ENCODE measurements around the gene ALDH1A2.
"Not testable (repeated sequence)": the region's sequence is repeated elsewhere in the genome, so short reads cannot be mapped to it uniquely, and the experiment has no call there.

ALDH1A2 gene

DNA sequence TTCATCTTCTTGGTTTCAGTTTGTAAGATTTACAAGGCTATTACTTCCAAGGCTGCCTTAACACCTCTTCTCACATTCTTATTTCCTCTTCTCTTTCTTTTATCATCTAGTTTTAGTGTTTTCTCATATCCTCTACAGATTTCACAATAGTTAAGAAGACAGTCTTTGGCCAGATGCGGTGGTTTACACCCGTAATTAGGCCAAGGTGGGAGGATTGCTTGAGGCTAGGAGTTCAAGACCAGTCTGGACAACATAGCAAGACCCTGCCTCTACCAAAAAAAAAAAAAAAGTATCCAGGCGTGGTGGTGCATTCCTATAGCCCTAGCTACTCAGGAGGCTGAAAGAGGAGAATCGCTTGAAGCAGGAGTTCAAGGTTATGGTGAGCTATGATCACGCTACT lies 3.5 kb upstream of the ALDH1A2 start:
- in situ Hi-C loops (cut with HindIII; ENCODE audit: low sequenced_read_pairs): loop anchor here (25.0 kb wide), 1 partner anchor 332 kb away; no protein-coding TSS in a partner anchor

- in situ Hi-C loops (cut with HindIII; ENCODE audit: low sequenced_read_pairs): loop anchor here (25.0 kb wide), 1 partner anchor 329 kb away; no protein-coding TSS in a partner anchor
Observed at GRCh38 chr15:58066042-58066867, 744 bp upstream of the ALDH1A2 start.

GRCh38 chr15:58064980-58065444 lies 499 bp downstream of the ALDH1A2 start:
- in situ Hi-C loops (cut with HindIII; ENCODE audit: low sequenced_read_pairs): loop anchor here (25.0 kb wide), 1 partner anchor 328 kb away; no protein-coding TSS in a partner anchor

GRCh38 chr15:58064082-58064979 lies 1.2 kb downstream of the ALDH1A2 start:
- in situ Hi-C loops (cut with HindIII; ENCODE audit: low sequenced_read_pairs): loop anchor here (25.0 kb wide), 1 partner anchor 327 kb away; no protein-coding TSS in a partner anchor

- in situ Hi-C loops (cut with HindIII; ENCODE audit: low sequenced_read_pairs): loop anchor here (25.0 kb wide), 1 partner anchor 326 kb away; no protein-coding TSS in a partner anchor
Observed at GRCh38 chr15:58063614-58064013, 1.9 kb downstream of the ALDH1A2 start.

GRCh38 chr15:58062983-58063382 lies 2.5 kb downstream of the ALDH1A2 start:
- in situ Hi-C loops (cut with HindIII; ENCODE audit: low sequenced_read_pairs): loop anchor here (25.0 kb wide), 1 partner anchor 326 kb away; no protein-coding TSS in a partner anchor

DNA sequence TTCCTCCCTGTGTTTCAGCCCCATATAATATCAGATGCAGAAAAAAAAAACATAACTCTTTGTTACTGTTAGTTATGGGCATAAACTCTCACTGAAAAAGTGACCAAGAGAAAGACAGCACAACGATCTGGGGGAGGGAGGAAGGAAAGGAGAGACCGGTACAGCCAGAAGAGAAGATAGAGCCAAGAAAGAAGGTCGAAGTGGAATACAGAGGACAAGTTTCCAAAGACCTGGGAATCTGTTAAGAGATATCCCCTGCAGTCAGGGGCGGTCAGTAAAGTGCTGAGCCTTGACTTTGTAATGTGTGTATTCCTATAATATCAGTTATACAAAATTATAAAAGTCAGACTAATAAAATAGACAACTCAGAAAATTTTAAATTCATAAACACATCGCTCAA lies 3.3 kb downstream of the ALDH1A2 start:
- in situ Hi-C loops (cut with HindIII; ENCODE audit: low sequenced_read_pairs): loop anchor here (25.0 kb wide), 1 partner anchor 325 kb away; no protein-coding TSS in a partner anchor

DNA sequence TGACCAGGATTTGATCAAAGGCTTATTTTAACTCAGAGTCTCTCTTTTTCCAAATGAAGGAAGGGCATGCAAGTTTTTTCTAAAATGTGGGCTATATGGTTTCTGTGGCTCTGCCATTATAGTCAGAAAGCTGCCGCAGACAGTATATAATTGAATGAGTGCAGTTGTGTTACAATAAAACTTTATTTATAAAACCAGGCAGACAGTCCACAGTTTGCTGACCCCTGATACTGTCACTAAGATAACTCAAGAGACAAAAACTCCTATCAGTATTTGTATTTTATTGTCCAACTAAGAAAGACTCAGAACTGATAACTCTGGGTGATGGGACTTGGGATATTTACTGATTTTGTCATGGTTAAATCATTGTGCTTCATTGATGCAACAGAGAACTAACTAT lies 4.9 kb downstream of the ALDH1A2 start:
- in situ Hi-C loops (cut with HindIII; ENCODE audit: low sequenced_read_pairs): loop anchor here (25.0 kb wide), 1 partner anchor 323 kb away; no protein-coding TSS in a partner anchor

GRCh38 chr15:58058729-58059128 lies 6.8 kb downstream of the ALDH1A2 start:
- in situ Hi-C loops (cut with HindIII; ENCODE audit: low sequenced_read_pairs): loop anchor here (25.0 kb wide), 1 partner anchor 321 kb away; no protein-coding TSS in a partner anchor

- in situ Hi-C loops (cut with HindIII; ENCODE audit: low sequenced_read_pairs): loop anchor here (25.0 kb wide), 1 partner anchor 321 kb away; no protein-coding TSS in a partner anchor
Observed at GRCh38 chr15:58058073-58058472, 7.4 kb downstream of the ALDH1A2 start.

DNA sequence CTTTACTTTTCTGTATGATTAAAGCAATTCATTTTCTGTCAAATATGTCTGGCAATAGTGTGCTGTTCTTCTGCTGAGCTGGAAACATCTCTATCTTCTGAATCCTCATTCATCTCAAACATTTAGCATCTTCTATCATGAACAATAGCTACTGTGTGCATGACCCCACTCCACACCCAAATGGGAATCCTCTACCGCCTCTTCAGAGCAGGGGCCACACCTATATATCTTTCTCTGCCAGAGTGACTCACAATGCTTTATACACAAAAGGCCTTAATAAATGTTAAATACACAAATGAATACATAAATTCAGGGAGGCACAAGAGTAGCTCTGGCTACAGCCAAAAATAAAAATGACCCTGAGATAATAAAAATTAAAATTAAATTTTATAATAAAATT lies 8.0 kb downstream of the ALDH1A2 start:
- in situ Hi-C loops (cut with HindIII; ENCODE audit: low sequenced_read_pairs): loop anchor here (25.0 kb wide), 1 partner anchor 320 kb away; no protein-coding TSS in a partner anchor

GRCh38 chr15:58056015-58056414 lies 9.5 kb downstream of the ALDH1A2 start:
- in situ Hi-C loops (cut with HindIII; ENCODE audit: low sequenced_read_pairs): loop anchor here (25.0 kb wide), 1 partner anchor 319 kb away; no protein-coding TSS in a partner anchor

- in situ Hi-C loops (cut with HindIII; ENCODE audit: low sequenced_read_pairs): loop anchor here (25.0 kb wide), 1 partner anchor 316 kb away; no protein-coding TSS in a partner anchor
Observed at GRCh38 chr15:58053315-58054153, 12.0 kb downstream of the ALDH1A2 start.

GRCh38 chr15:58052334-58052733 lies 13.2 kb downstream of the ALDH1A2 start:
- in situ Hi-C loops (cut with HindIII; ENCODE audit: low sequenced_read_pairs): loop anchor here (25.0 kb wide), 1 partner anchor 315 kb away; no protein-coding TSS in a partner anchor

DNA sequence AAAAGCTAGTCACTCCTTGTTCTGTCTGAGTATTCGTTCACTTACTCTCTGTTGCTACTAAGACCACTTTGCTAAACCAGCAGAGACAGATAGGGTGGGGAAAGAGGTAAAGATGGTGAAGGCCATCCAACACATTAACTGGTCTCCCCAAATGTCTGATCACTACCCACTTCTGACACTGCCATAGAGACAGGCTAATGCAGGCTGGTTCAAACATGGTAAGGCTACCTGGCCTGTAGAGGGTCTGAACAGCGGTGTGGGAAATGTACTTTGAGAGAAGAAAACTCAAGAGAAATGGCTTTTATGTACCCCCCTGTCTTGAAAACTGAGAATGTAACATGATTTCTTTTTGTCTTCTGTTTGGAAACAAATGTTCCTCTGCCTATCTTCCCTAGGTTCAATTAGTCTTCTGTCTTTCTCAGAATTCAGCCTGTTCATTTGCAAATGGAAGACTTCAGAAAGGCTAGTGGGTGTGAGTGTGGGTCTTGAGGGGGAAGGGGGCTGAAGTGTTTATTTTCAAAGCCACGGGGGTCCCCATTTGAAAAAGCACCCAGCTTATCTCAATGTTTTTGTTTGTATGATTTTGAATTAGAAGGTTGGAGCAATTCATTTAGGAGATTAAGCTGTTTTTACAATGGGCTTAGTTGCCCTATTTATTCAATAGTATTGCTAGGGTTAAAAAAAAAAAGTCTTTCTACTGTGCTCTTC lies 15.8 kb downstream of the ALDH1A2 start:
- in situ Hi-C loops (cut with HindIII; ENCODE audit: low sequenced_read_pairs): loop anchor here (25.0 kb wide), 1 partner anchor 312 kb away; no protein-coding TSS in a partner anchor

DNA sequence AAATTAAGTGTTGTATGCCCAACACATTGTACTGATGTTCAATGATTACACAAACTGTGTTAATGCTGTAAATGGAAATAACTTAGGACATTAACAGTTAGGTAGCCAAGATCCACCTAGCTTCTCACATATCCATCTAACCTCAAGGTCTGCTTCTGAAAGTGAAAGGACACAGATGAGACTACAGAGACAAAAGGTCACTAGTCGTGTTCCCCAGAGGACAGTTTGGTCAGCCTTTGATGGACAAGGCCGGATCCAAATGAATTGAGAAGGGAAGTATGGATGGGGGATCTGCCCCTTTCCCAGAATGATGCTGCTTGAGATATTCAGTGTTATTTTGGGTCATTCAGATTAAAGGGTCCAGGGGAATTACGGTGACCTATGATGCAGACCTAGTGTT lies 17.2 kb downstream of the ALDH1A2 start:
- in situ Hi-C loops (cut with HindIII; ENCODE audit: low sequenced_read_pairs): no loop called here

GRCh38 chr15:58047149-58047548 lies 18.4 kb downstream of the ALDH1A2 start:
- in situ Hi-C loops (cut with HindIII; ENCODE audit: low sequenced_read_pairs): no loop called here

DNA sequence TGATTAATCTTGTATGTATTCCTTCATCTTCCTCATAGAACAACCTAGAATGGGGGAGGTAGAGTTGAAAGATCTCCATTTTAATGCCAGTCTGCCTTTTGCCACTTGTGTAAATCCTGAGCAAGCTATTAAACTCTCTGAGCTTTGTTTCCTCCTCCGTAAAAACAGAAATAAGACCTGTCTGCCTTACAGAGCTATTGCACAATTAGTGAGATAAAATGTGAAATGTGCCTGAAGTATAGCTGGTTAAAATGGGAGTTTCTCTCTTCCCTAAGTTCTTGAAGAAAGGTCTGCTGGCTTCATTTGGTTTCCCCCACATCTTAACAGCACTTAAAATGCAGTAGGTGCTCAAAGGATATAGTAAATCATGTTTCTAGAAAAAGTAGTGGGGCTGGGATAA lies 19.0 kb downstream of the ALDH1A2 start:
- in situ Hi-C loops (cut with HindIII; ENCODE audit: low sequenced_read_pairs): no loop called here

- in situ Hi-C loops (cut with HindIII; ENCODE audit: low sequenced_read_pairs): not testable (repeated sequence)
Observed at GRCh38 chr15:58045376-58045775, 20.1 kb downstream of the ALDH1A2 start.

All from DLD1 (cell line).